HG02642 (cell line): Measurements from ENCODE around the gene DYTN.

Experiments
- ATAC-seq: cut with Tn5 transposase; IDR thresholded peaks from one replicate; pipeline ENCODE4 v1.9.1; 2021; ENCODE audit warnings: mild to moderate bottlenecking; ENCODE audit not compliant: unreplicated experiment, poor library complexity

The DYTN gene

DNA sequence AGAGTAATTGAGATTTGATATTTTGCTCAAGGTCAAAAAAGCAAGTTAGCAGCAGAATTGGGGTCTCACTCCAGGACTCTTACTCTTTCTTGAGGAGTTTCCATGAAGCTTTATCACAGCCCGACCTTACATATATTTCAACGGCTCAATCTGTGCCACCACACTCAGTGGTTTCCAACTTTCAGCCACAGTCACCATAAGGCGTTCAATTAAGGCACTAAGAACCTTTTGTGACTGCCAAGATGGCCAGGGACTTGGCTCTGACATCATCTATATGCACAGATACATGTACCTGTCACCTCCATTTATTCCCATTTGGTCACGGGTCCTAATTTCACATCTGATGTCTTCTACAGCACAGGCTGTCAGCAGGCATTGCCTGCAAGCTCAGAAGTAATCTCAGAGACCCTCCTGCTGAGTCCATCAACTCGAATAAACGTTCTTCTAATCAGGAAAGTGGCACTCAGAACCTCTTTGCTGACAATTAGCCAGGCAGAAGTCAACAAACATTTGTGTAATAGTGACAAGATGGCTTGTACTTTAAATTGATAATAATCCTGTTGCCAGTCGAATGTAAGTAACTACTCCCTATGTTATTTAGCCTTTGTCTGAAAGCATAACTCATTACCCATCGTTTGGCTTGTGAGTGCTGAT is 16.1 kb downstream of the DYTN start:
- no peak for ATAC-seq

DNA sequence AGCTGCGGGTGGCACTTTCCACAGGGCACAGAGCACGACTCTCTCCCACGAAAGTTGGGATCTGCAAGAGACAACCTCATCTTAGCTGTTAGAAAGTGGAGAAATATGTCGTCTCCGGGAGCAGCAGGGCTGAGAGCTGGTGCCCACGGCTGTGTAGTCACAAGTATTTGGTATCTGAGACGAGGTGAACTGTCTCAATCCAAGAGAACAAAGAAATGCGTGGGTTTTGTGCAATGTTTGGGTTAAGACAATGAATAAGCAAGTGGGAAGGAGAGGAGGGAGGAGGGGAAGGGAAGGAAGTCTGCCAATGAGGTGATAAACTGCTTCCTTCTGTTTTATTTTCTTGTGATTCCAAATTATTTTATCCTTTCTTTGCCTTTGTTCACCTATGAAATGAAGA is 18.0 kb downstream of the DYTN start:
- no peak for ATAC-seq

DNA sequence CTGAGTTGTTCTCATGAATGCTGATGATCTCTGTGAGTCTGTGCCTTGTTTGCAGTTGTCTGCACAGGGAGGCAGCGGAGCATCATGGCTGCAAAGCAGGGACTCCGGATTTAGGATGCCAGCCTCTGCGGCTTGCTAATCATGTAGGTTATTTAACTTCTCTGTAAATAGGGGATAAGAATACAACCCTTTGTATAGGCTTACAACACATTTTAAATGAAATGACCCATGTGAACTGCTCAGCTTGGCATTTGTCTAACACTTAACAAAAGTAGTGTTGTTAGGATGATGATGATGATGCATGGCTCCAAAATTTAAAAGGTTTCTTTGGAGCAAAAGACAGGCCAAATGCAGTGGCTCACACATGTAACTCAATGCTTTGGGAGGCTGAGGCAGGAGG is 19.4 kb downstream of the DYTN start:
- no peak for ATAC-seq

DNA sequence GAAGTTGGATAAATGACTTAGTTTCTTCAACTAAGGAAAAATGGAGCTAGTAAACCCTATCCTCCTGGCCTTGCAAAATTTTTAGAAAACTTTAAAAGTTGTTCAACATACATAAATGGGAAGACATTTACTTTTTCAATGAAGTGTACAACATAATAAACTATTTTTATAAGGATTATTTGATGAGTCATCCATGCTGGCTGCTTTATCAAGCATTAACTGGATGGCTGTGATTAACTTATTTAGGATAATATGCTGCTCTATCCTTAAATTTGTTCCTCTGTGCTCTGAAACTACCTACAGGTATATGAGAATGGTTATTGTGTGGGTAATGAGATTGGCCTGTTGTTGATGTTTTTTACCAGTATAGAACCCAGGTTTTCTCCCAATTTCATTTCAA is 21.3 kb downstream of the DYTN start:
- no peak for ATAC-seq

DNA sequence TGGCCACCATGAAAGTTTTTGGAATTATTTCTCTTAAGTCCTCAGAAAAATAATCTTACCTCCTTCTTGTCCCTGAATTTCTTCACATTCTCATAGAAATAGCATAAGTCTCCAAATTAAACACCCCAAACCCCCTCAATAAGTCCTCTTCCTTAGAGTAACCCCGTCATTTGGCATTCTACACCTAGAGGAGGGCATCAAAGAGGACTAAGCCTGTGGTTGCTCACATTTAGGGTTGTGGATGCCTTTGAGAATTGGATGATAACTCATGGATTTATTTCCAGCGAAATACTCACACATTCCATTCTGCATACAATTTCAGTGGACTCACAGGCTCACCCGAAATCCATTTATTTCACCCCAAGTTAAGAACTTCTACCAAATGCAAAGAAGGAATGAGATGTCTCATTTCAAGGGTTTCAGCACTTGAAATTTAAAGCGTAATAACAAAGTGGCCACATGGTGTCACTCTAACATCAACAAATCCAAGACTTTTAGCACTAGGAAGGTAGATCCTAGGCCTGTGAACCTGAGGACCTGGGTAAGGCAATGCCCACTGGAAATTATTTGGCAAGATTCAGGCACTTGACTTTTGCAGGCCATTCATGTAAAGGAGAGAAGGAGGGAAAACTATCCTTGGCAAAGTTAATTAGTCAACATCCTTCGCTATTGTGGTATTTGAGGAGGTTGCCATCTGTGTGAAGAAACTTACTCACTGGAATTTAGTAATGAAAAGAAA is 24.6 kb downstream of the DYTN start:
- peak; percentile 61 for ATAC-seq

DNA sequence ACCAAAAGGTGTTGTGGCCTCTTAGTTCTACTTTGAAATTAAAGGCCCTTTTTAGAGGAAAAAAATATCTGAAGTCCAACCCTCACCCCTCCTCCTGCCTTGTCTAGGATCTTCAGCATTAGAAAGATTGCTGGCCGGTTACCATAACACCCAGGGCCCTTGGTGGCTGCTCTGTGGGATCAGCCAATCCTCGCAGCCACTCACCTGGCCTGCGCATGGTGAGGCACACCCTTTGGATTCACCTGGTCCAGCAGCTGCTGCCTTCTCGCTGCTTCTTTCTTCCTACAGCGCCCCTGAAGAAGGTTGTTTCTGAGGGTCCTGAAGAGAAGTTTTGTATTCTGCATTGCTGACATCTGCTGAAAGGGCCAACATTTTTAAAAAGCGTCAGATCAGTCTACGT is 25.2 kb downstream of the DYTN start:
- no peak for ATAC-seq

DNA sequence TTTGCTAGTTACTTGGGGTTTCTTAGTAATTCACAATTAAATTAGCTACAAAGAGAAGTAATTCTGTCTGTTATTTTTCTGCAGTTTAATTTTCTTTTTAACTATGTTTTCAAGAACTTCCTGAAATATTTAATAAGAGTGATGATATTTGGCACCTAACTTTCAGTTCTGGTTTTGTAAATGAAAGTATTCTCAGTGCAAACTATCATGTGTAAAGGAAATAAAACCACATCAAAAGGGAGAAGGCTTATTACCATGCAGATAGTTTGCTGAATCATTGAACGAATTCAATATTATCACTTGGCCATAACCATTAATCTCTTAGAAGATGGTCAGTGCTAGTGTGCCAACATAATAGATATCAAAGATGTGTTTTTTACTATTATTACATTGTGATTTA is 29.2 kb downstream of the DYTN start:
- no peak for ATAC-seq

DNA sequence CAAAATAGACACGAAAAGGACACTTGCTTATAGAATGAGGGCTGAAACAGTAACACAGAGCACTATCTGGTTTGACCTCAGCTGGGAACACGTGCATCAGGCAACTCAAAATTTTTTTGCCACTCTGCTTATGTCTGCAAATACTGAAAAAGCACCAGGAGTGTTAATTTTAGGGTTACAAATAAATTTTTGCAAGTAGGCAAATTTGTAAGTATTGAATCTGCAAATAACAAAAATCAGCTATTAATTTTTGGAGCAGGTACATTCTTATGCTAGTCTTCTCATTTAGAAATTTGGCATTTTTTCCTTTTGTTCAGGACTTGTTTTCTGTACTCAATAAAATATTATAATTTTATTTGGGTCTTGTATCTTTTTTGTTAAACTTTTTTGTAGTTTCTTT is 29.7 kb downstream of the DYTN start:
- ATAC-seq: no peak

DNA sequence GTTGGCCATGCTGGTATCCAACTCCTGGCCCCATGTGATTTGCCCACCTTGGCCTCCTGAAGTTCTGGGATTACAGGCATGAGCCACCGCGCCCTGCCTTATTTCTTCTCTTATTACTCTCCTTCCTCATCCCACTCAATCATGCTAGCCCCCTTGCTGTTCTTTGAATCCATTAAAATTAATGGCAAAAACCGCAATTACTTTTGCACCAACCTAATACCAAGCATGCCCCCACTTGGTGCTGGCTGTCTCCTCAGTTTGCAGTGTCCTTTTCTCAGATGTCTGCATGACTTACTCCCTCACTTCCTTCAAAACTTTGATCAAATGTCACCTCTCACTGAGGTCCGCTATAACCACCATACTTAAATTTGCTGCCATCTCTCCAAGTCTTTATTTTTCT is 34.6 kb downstream of the DYTN start:
- ATAC-seq: no peak

DNA sequence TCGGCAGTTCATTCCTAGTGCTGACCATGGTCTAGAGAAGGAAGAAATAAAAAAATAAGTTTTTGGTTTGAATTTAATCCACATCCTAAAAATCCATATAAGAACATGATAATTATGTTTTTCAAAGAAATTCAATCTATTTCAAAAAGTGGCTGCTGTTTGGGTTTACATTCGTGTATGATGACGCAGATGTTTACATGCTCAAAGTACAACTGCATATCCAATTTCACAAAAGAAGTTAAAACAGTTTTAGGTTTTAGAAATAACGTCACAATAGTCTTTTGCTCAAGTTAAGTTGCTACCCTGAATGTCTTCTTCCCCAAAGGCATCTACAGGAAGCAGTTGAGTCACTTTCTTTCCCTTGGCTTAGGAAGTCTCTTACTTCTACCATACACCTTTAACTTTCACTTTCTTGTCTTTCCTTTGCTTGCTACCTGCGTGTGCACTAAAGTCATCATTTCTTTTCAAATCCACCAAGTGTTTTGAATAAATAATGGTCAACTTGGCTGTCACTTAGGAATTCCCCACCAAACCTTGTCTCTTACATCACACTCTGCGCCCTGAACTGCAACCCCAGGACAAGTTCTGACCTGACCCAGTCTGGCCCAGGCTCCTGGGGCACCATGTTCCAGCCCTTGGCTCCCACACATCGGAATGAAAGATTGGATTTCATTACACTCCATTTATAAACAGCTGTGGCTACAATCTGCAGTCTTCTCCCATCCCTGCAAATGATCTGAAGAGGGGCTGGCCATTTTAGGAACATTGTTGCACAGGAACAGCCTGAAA is 47.5 kb downstream of the DYTN start:
- ATAC-seq: no peak

DNA sequence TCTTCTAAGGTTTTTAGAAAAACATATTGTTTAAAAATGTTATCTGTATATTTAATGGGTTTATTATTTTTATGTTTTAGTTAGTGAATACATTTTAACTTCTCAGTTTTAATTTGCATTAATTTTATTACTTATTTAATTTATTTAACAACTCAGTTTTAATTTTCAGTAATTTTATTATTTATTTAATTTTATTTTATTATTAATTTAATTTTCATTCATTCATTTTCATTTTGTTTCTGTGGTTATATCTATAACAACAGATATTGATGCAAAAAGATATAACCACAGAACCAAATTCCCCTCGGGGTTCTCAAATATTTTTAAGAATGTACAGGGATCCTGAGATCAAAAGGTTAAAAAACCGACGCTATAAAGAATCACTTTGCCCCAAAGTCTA is 52.9 kb downstream of the DYTN start:
- no peak for ATAC-seq

DNA sequence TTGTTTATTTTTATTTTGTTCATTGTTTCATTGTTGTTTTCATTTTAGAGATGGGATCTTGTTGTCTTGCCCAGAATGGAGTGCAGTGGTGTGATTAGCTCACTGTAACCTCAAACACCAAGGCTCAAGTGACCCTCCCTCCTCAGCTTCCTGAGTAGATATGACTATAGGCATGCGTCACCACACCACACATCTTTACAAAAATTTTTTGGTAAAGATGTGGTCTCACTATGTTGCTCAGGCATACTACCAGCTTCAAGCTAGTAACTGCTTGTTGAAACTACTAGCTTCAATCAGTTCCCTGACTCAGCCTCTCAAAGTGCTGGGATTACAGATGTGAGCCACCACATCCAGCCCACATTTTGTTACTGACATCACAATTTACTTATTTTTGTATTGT is 61.1 kb downstream of the DYTN start:
- ATAC-seq: no peak

DNA sequence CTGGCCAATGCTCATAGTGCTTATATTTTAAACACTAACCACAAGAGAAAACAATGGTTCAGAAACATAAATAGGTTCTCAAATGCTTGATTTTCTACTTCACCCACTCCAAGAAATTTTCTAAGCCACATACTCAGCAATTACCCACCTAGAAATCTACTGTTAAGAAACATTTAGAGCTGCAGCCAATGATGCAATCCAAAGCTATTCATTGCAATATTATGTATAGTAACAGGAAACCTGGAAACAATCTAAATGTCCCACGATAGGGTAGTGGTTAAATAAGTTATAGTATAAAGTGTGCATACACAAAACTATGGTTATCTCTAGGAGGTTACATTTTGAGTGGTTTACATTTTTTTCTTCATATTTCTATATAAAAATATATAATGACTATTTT is 70.2 kb downstream of the DYTN start:
- no peak for ATAC-seq

DNA sequence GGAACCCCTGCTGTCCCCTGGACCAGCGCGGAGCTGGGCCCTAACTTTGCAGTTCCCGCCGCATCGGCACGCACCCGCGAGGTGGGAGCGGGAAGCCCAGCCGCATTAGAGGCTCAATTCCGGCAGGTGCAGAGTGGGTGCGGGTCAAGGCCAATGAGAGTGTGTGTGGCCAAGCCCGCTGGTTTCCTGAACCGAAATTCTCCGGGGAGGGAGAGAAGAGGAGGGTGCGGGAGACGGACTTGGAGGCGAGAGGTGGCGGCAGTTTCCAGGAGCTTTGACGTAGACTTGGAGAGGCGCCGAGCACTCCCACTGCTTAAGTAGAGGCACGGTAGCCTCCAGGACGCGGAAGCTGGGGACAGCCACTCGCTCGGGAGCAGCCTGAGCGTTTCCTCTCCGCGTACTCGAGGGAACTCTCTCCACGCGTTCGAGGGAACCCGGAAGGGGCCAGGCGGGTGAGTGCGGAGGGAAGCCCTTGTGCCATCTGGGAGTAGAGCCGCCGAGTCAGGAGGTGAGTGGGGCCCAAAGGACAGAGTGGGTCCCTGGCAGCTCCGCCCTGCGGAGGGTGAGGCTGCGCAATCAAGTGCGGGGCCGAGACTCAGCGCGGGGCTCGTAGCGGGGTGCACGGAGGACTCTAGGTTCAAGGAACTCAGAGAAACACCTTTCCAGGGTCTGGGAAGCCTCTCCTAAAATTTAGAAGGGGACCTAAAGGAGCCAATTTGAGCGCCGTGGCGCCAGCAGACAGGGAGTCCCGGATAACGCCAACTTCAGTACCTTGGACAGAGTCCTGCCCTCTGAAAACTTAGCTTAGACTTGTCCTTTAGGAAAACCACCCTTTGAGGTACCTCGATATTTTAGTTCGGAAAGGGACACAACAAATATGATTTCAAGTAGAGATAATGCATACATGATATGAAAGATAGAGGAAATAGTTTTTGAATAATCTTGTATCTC is 75.8 kb downstream of the DYTN start, which contains the start of gene FAM237A:
TSS of gene FAM237A (plus strand) at position 413 of the 951 bp plus-strand sequence. CDS start 1,750 bp downstream, outside the sequence.
- no peak for ATAC-seq

DNA sequence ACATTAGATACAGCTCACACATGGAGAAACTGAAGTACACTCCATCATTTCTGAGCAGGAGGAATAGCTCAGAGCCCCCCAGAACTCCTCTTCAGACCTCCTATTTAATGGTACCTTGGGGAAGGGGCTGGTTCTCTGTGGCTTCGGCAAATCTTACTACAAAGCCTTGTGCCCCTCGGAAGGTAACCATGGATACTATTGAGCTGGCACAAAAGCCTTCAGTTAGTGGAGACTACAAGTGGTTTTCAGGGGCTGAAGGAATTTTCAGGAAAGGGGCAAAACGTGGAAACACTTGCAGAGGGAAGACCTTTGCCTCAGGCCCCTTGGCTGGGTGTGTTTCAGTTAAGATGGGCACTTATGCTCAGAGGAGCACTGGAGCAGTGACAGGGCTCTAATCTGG is 77.0 kb downstream of the DYTN start:
- no peak for ATAC-seq

DNA sequence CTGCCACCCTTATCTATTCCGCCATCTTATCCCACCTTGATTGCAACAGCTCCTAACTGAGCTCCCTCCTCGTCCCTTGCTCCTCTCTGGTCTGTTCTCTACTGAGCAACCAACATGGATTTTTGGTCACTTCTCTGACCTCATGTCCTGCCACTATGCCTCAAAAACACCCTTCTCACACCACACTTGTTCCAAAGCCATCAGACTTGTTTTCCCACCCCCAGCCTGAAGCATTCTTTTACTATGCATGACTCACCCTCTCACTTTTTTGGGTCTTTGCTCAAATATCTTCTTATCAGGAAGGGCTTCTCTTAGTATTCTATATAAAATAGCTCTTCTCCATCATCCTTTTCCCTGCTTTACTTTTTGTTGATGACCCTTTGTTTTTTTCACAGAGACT is 78.6 kb downstream of the DYTN start:
- ATAC-seq: no peak

DNA sequence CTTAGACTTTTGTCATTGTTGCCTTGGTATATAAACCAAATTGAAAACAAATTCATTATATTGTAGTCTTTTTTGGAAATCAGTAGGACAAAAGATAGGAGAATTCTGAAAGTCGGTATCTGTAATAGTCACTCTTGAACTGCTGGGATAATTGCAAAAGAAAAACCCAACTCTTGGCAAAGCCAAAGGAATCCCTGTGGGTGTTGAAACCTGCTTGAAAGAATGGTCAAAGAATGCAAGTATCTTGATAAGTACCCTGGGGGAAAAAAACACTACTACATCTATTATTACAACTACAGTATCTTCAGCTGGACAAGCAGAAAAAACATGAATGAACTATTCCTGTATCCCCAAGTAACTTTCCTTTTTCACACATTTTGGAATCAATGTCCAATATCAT is 83.2 kb downstream of the DYTN start:
- no peak for ATAC-seq

DNA sequence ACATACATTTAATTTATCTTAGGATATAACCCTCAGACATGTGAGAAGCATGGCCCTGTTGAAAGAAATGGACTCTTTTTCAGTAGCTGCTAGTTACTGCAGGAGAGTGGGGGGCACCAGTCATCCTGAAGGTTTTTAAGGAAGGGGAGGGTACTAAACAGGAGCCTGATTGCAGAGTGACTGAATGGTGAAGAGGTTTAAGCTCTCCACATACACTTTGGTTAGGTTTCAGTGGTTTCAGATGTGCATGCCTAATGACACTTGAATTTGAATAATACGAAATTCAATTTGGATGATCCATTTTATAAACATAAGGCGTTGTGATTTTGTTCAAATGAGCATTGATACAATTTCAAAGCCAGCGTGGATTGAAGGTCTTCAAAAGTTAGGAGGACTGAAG is 86.9 kb downstream of the DYTN start:
- ATAC-seq: no peak

DNA sequence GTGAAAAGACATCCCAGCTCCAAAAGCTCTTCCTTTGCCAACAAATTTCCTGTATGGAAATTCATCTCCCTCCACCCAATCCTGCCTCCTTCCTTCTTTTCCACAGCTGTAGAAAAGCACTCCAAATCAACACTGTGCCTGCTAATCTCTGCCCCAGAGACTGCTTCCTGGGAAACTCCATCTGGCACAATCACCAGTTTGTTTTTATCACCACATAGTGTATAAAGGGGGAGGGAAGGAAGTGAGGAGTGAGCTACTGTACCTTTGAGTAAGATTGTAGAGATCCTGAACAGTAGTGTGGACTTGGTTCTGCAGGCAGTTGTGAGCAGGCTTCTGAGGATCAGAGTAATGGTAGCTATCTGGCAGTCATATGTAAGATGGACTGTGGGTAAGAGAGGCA is 90.6 kb downstream of the DYTN start:
- no peak for ATAC-seq

DNA sequence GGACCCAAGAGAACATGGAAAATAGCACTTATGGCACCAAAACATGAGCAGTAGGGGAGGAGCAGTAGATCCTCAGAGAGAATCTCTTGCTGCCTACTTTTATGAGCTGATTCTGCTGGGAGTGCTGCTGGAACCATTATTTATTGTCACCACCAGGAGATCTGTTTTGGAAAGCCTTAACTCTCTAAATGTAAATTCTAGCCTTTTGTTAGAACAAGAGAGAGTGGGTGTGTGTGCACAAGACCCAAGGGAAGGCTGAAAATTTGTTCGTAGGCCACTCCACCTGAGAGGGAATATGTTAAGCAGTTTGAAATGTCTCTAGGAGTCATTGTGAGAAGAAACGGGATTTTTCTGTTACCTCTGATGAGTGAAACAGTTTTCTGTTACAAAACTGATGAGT is 92.1 kb downstream of the DYTN start:
- ATAC-seq: no peak
